Body of pancreas (tissue), 4 donors: ENCODE measurements around the gene PSMB5. TPM values are rescaled to one million over a fixed set of nuclear protein-coding genes. Genes with fewer than 3 reads are reported as not detected.

Experiments
- ATAC-seq: fragments of 150-250 bp; one replicate; pipeline ENCODE4 v1.9.1; 2016
- DNase-seq, 4 donors: peaks; one replicate each; pipeline ENCODE4 v3.0.0-alpha.2; 2019
- H3K27ac ChIP-seq, 4 donors: fragments of 200-600 bp; sonication (generic); 1 replicate in 3 of 4; 2 replicates in 1 of 4; pipeline versions ENCODE4 v1.5.1 to v1.6.1; 2016 to 2019; ENCODE audit warnings: mild to moderate bottlenecking in 1 of 4, mixed read lengths in 1 of 4, moderate library complexity in 1 of 4
- H3K27me3 ChIP-seq, 2 donors: fragments of 200-600 bp; sonication (generic); one replicate each; pipeline ENCODE4 v1.6.0; 2016; ENCODE audit warnings: mild to moderate bottlenecking in 1 of 2
- H3K36me3 ChIP-seq, 2 donors: fragments of 200-600 bp; sonication (generic); replicated peaks in 1 of 2; 2 replicates each; pipeline ENCODE4 v1.5.1; 2016; ENCODE audit warnings: low read depth in 2 of 2; ENCODE audit not compliant: insufficient read depth in 1 of 2
- H3K4me1 ChIP-seq: fragments of 200-600 bp; sonication (generic); one replicate; pipeline ENCODE4 v1.6.0; 2016
- H3K4me3 ChIP-seq, 2 donors: fragments of 200-600 bp; sonication (generic); 1 replicate in 1 of 2; 2 replicates in 1 of 2; pipeline ENCODE4 v1.5.1; 2016 to 2019
- H3K9me3 ChIP-seq, 3 donors: fragments of 200-600 bp; sonication (generic); 1 replicate in 2 of 3; 2 replicates in 1 of 3; pipeline ENCODE4 v1.5.1; 2016
- POLR2A ChIP-seq, 3 donors: fragments of 450-650 bp; IDR thresholded peaks; one replicate each; pipeline ENCODE4 v1.6.1; 2016; ENCODE audit warnings: antibody characterized with exemption in 3 of 3, mild to moderate bottlenecking in 2 of 3
- WGBS, 2 donors: methylation state at CpG; one replicate each; pipeline ENCODE4 v1.1.5; 2017; 5-methylcytosine and 5-hydroxymethylcytosine counted together
- intact Hi-C: fragments of 100-400 bp; cut with DNase I; formaldehyde crosslinking; loops from one replicate; pipeline ENCODE4 v1.15.1; 2023
- total RNA-seq, 2 donors: library from RNA; depleted of rRNA; stranded (reverse); fragments of >200 nt; gene quantifications; one replicate each; pipeline ENCODE4 v1.1.0, GENCODE V29; 2016
- TF ChIP-seq, protein P1 (sequence below), 7 experiments: fragments of 450-650 bp in 4 of 7; fragments of 200-600 bp in 3 of 7; sonication (generic) in 3 of 7; IDR thresholded peaks; one replicate each; pipeline ENCODE4 v1.5.1; 2016 to 2019; ENCODE audit warnings: antibody characterized with exemption in 7 of 7

Gene PSMB5
- total RNA-seq, 2 donors from 2014 or later, result 47.0 to 93.3 TPM

DNA sequence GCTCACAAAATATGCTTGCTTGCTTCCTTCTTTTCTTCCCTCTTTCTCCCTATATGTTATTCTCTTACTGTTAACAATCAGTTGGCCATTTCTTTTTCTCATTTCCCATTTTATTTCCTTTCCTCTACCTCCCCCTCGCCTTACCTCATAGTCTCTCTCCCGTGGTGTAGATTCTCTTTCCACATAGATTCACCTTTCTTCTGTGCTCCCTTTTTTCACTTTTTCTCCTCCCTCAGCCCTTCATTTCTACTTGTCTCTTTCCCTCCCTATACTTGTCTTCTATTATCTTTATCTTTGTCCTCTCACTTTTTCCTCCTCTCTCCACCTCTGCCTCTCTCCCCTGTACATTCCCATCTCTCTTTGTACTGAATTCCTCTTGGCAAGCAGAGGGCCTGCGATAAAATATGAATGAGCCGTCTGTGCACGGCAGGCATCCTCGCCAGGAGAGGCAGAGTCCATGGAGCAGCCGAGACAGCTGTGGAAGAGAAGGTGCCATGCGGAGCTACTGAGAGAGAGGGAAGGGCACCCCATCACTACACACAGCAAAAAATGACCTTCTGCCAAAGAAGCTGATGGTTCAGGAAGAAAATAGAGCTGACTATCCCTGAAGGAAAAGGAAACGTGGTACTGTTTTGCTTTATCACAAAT is 36.9 kb downstream of the PSMB5 start:
- no peaks in the 10 kb centered on the region for H3K36me3 ChIP-seq
- DNase-seq (no peak), ATAC-seq (no peak)
- no peak overlapping the region for H3K27ac ChIP-seq
- no peak for TF ChIP-seq POLR2A (IDR thresholded peaks at IDR 0.05)
- TF ChIP-seq, protein P1, sequence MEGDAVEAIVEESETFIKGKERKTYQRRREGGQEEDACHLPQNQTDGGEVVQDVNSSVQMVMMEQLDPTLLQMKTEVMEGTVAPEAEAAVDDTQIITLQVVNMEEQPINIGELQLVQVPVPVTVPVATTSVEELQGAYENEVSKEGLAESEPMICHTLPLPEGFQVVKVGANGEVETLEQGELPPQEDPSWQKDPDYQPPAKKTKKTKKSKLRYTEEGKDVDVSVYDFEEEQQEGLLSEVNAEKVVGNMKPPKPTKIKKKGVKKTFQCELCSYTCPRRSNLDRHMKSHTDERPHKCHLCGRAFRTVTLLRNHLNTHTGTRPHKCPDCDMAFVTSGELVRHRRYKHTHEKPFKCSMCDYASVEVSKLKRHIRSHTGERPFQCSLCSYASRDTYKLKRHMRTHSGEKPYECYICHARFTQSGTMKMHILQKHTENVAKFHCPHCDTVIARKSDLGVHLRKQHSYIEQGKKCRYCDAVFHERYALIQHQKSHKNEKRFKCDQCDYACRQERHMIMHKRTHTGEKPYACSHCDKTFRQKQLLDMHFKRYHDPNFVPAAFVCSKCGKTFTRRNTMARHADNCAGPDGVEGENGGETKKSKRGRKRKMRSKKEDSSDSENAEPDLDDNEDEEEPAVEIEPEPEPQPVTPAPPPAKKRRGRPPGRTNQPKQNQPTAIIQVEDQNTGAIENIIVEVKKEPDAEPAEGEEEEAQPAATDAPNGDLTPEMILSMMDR (IDR thresholded peaks at IDR 0.05), result no peak
- intact Hi-C loops, result no loop called here
- no peaks in the 10 kb centered on the region for H3K27me3 ChIP-seq
- H3K4me3 ChIP-seq, result no peak overlapping the region
- WGBS, 2 donors, result 57 to 73% methylated on average over 9 of the region's 9 CpGs
- peaks cover 5% of the 10 kb centered on the region for H3K4me1 ChIP-seq
- no peaks in the 10 kb centered on the region for H3K9me3 ChIP-seq

DNA sequence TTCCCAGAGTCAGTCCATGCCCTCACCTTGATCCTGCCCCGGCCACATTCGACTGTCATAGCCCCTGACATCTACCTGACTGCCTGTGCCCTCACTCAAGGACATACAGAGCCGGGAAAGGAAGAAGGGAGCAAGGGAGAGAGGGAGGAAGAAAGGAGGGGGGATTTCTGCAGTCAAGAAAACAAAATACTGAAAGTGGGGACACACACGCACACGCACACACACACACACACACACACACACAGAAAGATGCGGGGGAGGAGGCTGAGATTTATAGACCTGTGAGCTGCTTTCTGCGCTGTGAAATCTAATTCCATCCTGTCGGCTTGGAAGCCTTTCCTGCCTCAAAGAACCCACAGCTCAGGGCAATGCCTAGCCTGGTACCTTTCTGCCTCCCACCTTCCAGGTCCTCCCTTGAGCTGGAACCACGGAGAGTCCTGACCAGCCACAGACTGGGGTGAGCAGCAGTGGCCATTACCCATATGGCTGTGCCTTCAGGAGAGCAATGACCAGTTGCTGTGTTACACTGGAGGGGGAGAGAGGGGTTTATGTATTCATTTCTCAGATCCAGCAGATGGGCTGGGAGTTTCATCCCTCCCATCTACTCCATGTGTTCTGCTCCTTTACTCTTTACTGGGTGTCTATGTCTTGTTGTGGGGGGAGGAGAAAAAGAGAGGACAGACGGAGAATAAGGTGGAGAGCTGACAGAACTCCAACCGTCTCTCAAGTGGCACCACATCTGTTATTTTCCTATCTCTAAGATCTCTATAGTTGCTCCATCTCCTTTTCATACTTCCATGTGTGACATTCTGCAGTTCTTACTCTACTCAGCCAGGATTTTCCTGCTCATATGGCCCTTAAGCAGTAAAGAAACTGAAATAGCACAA is 37.7 kb downstream of the PSMB5 start:
- DNase-seq (no peak), ATAC-seq (no peak)
- no peak overlapping the region for H3K4me3 ChIP-seq
- no peaks in the 10 kb centered on the region for H3K9me3 ChIP-seq
- 73 to 80% methylated on average over 10 to 11 of the region's 11 CpGs for WGBS, 2 donors
- intact Hi-C loops, result no loop called here
- no peaks in the 10 kb centered on the region for H3K36me3 ChIP-seq
- no peak overlapping the region for H3K27ac ChIP-seq
- TF ChIP-seq, protein P1 (IDR thresholded peaks at IDR 0.05), result no peak
- TF ChIP-seq POLR2A (IDR thresholded peaks at IDR 0.05), result no peak
- H3K27me3 ChIP-seq, result no peaks in the 10 kb centered on the region
- H3K4me1 ChIP-seq, result peaks cover 5% of the 10 kb centered on the region

DNA sequence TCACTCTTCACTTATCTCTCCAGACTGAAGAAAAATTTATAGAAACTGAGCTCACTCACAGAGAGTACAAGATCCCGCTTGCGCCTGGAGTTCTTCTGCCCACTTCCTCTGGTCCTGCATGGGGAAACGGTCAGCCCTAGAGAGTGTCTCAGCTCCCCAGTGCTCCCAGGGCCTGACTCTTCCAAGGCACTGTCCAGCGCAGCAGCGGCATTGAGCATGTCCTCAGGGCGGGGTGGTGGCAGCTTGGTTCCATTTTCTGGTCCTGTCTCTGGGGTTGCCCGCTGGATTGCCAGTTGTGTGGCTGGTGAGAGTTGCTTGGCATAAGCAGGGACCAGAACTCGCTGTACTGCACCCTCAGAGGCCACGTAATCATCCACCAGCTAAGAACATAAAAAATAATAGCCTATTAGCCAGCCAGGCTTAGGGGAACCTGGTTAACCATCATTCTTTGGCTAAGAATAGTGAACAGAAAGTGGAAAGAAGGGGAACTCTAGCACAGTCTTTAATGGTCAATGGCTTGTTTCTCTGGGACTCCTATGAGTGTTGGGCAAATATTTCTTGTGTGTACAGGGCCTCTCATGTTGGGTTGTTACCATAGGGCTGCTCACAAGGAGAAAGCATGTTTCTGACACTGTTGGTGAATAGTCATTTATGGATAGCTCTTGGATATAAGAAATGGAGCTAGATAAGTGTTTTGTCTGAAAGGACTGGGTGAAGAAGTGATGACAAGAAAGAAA is 38.6 kb downstream of the PSMB5 start:
- DNase-seq, result no peak
- ATAC-seq, result no peak
- intact Hi-C loops, result no loop called here
- no peaks in the 10 kb centered on the region for H3K9me3 ChIP-seq
- no peak overlapping the region for H3K27ac ChIP-seq
- WGBS, 2 donors, result 90 to 93% methylated on average over 9 of the region's 9 CpGs
- H3K4me1 ChIP-seq, result peaks cover 5% of the 10 kb centered on the region
- no peaks in the 10 kb centered on the region for H3K36me3 ChIP-seq
- no peak overlapping the region for H3K4me3 ChIP-seq
- H3K27me3 ChIP-seq, result no peaks in the 10 kb centered on the region
- TF ChIP-seq, protein P1 (IDR thresholded peaks at IDR 0.05), result no peak
- TF ChIP-seq POLR2A (IDR thresholded peaks at IDR 0.05), result no peak

DNA sequence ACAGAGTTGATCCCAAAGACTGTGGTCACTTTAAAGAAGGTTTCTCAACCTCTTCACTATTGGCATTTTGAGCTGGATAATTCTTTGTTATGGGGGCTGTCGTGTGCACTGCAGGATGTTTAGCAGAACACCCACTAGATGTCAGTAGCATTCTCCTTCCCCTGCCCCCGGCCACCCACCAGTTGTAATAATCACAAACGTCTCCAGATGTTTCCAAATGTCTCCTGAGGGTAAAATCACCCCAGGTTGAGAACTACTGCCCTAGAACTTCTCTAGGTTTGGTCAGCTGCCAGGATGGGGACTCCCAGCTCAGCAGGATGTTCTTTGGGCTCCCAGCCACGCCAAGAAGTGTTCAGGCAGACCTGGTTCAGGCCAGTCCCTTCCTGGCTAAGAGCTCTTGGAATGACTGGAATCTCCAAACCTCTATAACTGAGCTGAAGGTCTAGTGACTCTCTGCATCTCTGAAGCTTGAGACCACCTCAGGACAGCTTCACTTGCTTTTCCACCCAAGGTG is 39.9 kb downstream of the PSMB5 start:
- H3K9me3 ChIP-seq, result no peaks in the 10 kb centered on the region
- no peak for TF ChIP-seq POLR2A (IDR thresholded peaks at IDR 0.05)
- TF ChIP-seq, protein P1 (IDR thresholded peaks at IDR 0.05), result peak in 6 of 7 experiments; percentile 33 to 52 (median 41)
- no peak overlapping the region for H3K4me3 ChIP-seq
- peak in 2 of 4 donors; percentile 32 to 40 for DNase-seq
- intact Hi-C loops, result no loop called here
- H3K36me3 ChIP-seq, result no peaks in the 10 kb centered on the region
- peaks cover 5% of the 10 kb centered on the region for H3K4me1 ChIP-seq
- WGBS, 2 donors, result 15 to 24% methylated on average over 4 of the region's 4 CpGs
- H3K27me3 ChIP-seq, result no peaks in the 10 kb centered on the region
- ATAC-seq, result peak; percentile 43
- no peak overlapping the region for H3K27ac ChIP-seq
